CD4-positive, alpha-beta T cell treated with Interleukin-12 subunit alpha and Interleukin-12 subunit beta, for 1 hour (primary cell): ENCODE data around the gene PGAM2.
"Not testable (repeated sequence)": the region's sequence is repeated elsewhere in the genome, so short reads cannot be mapped to it uniquely, and the experiment has no call there.

Experiments used
- DNase-seq: peaks from one replicate; pipeline ENCODE4 v3.0.0-alpha.2; 2020

The PGAM2 gene

DNA sequence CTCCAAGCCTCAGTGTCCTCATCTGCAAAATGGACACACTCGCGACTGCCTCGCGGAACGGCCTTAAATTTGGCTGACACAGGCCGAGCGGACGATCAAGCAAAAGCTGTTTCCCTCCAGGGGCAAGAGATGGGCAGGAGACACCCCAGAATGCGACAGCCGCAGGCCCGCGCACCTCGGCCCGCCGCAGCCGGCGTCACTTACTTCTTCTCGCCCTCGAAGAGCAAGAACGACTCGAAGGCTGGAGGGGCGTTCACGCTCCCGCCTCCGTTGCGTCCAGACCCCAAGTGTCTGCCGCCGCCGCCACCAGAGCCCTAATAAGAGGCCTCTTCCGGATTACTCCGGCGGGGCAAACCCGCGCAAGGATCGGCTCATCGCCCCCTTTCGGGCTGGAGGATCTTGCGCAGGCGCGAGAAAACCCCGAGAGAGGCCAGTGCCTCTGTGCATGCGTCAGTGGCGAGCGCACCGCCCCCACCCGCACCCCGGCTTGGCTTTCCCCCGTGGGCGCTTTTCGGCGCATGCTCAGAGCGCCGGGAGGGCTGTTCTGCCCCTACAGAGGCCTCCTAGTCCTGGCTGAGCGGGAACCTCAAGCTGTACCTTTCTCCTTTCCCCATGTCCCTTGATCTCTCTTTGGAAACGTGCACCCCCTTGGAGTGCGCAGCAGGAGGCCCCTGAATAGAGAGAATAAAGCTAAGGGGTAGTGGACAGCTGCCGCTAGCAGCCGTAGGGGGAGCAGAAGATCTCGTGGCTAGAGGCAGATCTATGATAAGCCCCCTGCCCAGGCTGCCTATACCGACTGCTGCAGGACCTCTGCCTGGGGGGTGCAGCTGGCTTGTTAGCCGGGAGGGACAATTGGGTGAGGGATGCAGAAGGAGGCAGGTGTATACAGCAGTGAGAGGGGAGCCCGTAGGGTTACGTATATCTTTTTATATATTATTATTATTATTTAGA lies 46.2 kb downstream of the PGAM2 start:
- DNase-seq: peak; percentile 100

- DNase-seq: not testable (repeated sequence)
Measured at GRCh38 chr7:44015090-44015489, 50.3 kb downstream of the PGAM2 start.
